ENCODE measurements around the gene MID1IP1. TPM values are rescaled to one million over a fixed set of nuclear protein-coding genes. Genes with fewer than 3 reads are reported as not detected.

Gene MID1IP1, protein sequence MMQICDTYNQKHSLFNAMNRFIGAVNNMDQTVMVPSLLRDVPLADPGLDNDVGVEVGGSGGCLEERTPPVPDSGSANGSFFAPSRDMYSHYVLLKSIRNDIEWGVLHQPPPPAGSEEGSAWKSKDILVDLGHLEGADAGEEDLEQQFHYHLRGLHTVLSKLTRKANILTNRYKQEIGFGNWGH
- total RNA-seq, result 76.5 TPM
- polyA plus RNA-seq (ENCODE audit: insufficient read depth, low read depth, low replicate concordance), result 21.2 TPM
- long read RNA-seq, donor 1, transcript MID1IP1-201 (2 exons, 2,536 nt), result major isoform, 14 of 37 reads
- long read RNA-seq, donor 1, partial matches to known transcripts, result 22 of 37 reads
- long read RNA-seq, donor 1, other reads (novel, unspliced or antisense), result 0 of 37 reads
- long read RNA-seq, donor 2, transcript MID1IP1-201 (2 exons, 2,536 nt), result major isoform, 6 of 17 reads
- long read RNA-seq, donor 2, partial matches to known transcripts, result 10 of 17 reads
- long read RNA-seq, donor 2, other reads (novel, unspliced or antisense), result 0 of 17 reads
- long read RNA-seq, donor 3, partial matches to known transcripts, result 0 of 6 reads
- long read RNA-seq, donor 3, other reads (novel, unspliced or antisense), result 0 of 6 reads
- long read RNA-seq, donor 4, transcript MID1IP1-201 (2 exons, 2,536 nt), result major isoform, 8 of 10 reads
- long read RNA-seq, donor 4, partial matches to known transcripts, result 0 of 10 reads
- long read RNA-seq, donor 4, other reads (novel, unspliced or antisense), result 0 of 10 reads
- long read RNA-seq, donor 5, result 0 reads
- long read RNA-seq, donor 6, transcript MID1IP1-201 (2 exons, 2,536 nt), result major isoform, 5 of 5 reads
- long read RNA-seq, donor 6, partial matches to known transcripts, result 0 of 5 reads
- long read RNA-seq, donor 6, other reads (novel, unspliced or antisense), result 0 of 5 reads
- long read RNA-seq, donor 7, transcript MID1IP1-201 (2 exons, 2,536 nt), result major isoform, 41 of 72 reads
- long read RNA-seq, donor 7, partial matches to known transcripts, result 29 of 72 reads
- long read RNA-seq, donor 7, other reads (novel, unspliced or antisense), result 0 of 72 reads
- long read RNA-seq, donor 8, transcript MID1IP1-201 (2 exons, 2,536 nt), result major isoform, 11 of 12 reads
- long read RNA-seq, donor 8, partial matches to known transcripts, result 0 of 12 reads
- long read RNA-seq, donor 8, other reads (novel, unspliced or antisense), result 0 of 12 reads
- long read RNA-seq, donor 9, transcript MID1IP1-201 (2 exons, 2,536 nt), result major isoform, 9 of 19 reads
- long read RNA-seq, donor 9, partial matches to known transcripts, result 10 of 19 reads
- long read RNA-seq, donor 9, other reads (novel, unspliced or antisense), result 0 of 19 reads
- long read RNA-seq, donor 10, partial matches to known transcripts, result 0 of 2 reads
- long read RNA-seq, donor 10, other reads (novel, unspliced or antisense), result 0 of 2 reads

DNA sequence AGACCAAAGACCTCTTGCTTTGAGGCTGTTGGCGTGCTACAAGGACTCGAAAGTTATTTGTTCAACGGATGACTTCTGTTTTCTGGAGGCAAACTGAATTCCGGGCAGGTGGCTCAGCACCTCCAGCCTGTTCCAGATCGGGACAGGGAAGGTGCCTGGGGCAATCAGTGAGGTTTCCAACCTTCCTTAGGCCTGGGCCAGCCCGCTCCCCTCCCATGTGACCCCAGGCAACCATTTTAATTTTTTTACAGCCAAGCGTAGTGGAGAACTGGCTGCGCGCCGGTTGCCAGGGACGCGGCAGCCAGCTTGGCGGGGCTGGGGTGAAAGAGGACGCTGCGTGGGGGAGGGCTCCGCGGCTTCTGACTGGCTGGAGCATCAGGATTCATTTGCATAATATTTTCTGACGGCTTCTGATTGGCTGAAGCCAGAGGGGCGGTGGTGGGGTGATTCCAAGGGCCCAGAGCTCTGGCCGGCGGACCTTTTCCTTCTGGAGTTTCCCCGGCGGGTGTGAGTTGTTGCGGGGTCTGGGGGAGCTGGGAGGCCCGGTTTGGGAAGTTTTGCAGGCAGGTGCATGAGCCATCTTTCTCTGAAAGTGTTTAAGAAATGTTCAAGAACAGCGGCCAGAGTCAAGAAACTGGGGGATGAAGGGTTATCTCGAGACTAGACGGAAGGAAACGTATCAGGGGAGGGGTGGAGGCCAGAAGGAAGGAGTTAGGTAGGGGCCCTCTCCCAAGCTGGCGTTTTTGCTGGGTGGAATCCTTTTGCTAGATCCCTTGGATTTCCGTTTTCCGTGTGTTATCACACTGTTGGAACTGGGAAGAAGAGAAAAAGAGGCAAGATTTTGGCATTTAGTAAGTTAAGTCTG is at the start of gene MID1IP1:
TSS of gene MID1IP1 (plus strand) at position 479 of the 865 bp plus-strand sequence. CDS start 3,488 bp downstream, outside the sequence.
- FAIRE-seq (peak; percentile 86), DNase-seq (peak; percentile 95 to 97 (median 96))
- Histone ChIP-seq H3K27ac (ENCODE audit: low read depth in 2 of 2, low read length in 2 of 2) (peak within 1 kb of the TSS; percentile 91 to 92), H3K27me3 (ENCODE audit: control insufficient read depth, insufficient read depth, low read length) (no peaks in the 10 kb centered on the region), H3K9me3 (ENCODE audit: control insufficient read depth in 2 of 3, insufficient read depth in 1 of 3, low read length in 3 of 3) (no peaks in the 10 kb centered on the region), H3K4me3 (ENCODE audit: low read length in 3 of 3) (peak within 1 kb of the TSS; percentile 76 to 85 (median 81)), H3K9ac (ENCODE audit: low read length in 3 of 3) (peak within 1 kb of the TSS; percentile 43 to 90 (median 74)), H3K4me1 (ENCODE audit: control insufficient read depth in 2 of 3, insufficient read depth in 2 of 3, low read depth in 1 of 3, low read length in 3 of 3) (peaks cover 0 to 2% (median 0%) of the 10 kb centered on the region in 3 donors), H3K36me3 (ENCODE audit: control insufficient read depth in 2 of 3, insufficient read depth in 3 of 3, low read length in 3 of 3) (no peaks in the 10 kb centered on the region)
- intact Hi-C loops (cut with DNase I), result no loop called here
- TF ChIP-seq, protein P1, sequence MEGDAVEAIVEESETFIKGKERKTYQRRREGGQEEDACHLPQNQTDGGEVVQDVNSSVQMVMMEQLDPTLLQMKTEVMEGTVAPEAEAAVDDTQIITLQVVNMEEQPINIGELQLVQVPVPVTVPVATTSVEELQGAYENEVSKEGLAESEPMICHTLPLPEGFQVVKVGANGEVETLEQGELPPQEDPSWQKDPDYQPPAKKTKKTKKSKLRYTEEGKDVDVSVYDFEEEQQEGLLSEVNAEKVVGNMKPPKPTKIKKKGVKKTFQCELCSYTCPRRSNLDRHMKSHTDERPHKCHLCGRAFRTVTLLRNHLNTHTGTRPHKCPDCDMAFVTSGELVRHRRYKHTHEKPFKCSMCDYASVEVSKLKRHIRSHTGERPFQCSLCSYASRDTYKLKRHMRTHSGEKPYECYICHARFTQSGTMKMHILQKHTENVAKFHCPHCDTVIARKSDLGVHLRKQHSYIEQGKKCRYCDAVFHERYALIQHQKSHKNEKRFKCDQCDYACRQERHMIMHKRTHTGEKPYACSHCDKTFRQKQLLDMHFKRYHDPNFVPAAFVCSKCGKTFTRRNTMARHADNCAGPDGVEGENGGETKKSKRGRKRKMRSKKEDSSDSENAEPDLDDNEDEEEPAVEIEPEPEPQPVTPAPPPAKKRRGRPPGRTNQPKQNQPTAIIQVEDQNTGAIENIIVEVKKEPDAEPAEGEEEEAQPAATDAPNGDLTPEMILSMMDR (IDR thresholded peaks at IDR 0.05; ENCODE audit: borderline replicate concordance, extremely low read depth, insufficient read depth), result no peak

DNA sequence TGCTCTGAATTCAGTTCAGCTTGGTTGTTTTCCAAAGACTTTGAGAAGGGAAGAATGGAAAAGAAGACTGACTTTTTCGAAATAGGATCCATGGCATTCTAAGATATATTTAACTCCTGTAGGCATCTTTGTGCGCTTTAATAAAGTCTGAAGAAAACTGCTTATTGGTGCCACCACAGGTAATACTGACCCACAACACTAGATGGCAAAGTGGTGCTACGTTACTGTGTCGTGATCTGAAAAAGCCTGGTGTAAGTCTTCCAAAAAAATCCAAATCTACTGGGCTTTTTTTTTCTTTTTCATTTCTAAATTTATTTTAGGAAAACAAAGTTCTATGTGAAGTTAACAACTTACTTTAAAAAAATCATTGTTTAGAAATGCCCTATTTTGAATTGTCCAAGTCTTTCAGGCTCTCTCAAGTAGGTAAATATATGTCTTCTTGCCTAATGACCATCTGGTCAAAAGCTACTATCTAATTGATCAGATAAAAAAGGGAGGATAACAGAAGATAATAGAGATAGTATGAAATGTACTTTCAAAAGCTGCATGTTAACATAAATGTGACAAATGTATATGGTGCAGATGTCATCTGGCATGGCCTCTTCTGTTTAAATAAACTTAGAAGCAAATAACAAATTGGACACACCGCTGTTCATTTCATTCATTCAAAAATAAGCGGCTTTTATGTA is 47.0 kb upstream of the MID1IP1 start:
- no peaks in the 10 kb centered on the region for H3K36me3 ChIP-seq (ENCODE audit: control insufficient read depth in 2 of 3, insufficient read depth in 3 of 3, low read length in 3 of 3)
- H3K9ac ChIP-seq (ENCODE audit: low read length in 3 of 3), result no peak overlapping the region
- no peaks in the 10 kb centered on the region for H3K9me3 ChIP-seq (ENCODE audit: control insufficient read depth in 2 of 3, insufficient read depth in 1 of 3, low read length in 3 of 3)
- FAIRE-seq (peak; percentile 98), DNase-seq (peak in 4 of 5 donors; percentile 29 to 72 (median 48))
- H3K27me3 ChIP-seq (ENCODE audit: control insufficient read depth, insufficient read depth, low read length), result peaks cover 5% of the 10 kb centered on the region
- H3K4me1 ChIP-seq (ENCODE audit: control insufficient read depth in 2 of 3, insufficient read depth in 2 of 3, low read depth in 1 of 3, low read length in 3 of 3), result no peaks in the 10 kb centered on the region
- no peak overlapping the region for H3K27ac ChIP-seq (ENCODE audit: low read depth in 2 of 2, low read length in 2 of 2)
- no peak overlapping the region for H3K4me3 ChIP-seq (ENCODE audit: low read length in 3 of 3)
- intact Hi-C loops (cut with DNase I), result no loop called here
- TF ChIP-seq, protein P1 (IDR thresholded peaks at IDR 0.05; ENCODE audit: borderline replicate concordance, extremely low read depth, insufficient read depth), result peak; percentile 61
